Keratinocyte (primary cell): ENCODE data around the gene PPP1R12A.

Experiments
- EZH2 ChIP-seq: IDR thresholded peaks from one replicate; pipeline ENCODE4 v1.6.1; 2012; ENCODE audit warnings: inconsistent platforms, mild to moderate bottlenecking, low read length, moderate library complexity
- TF ChIP-seq, protein P1 (sequence below), 3 experiments: IDR thresholded peaks in 1 of 3; conservative IDR thresholded peaks in 1 of 3; optimal IDR thresholded peaks in 1 of 3; 2 replicates in 2 of 3; 3 replicates in 1 of 3; pipeline versions ENCODE3 to v1.5.1; 2011; ENCODE audit warnings: low read length in 3 of 3, mild to moderate bottlenecking in 3 of 3, moderate library complexity in 2 of 3, control low read depth in 1 of 3, inconsistent platforms in 1 of 3; ENCODE audit not compliant: insufficient read depth in 2 of 3; ENCODE audit errors: extremely low read depth in 1 of 3

DNA sequence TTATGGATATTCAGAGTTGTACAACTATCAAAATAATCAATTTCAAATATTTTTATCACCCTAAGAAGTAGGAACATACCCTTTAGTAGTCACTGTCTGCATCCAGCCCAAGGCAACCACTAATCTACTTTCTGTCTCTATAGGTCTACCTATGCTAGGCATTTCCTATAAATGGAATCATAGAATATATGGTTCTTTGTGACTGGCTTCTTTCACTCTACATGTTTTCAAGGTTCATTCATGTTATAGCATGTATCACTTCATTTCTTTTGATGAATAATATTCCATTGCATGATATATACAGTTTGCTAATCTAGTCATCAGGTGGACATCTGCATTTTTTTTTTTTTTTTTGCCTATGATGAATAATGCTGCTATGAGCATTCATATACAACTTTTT is 112.4 kb downstream of the PPP1R12A start:
- TF ChIP-seq EZH2, result no peak
- TF ChIP-seq, protein P1, sequence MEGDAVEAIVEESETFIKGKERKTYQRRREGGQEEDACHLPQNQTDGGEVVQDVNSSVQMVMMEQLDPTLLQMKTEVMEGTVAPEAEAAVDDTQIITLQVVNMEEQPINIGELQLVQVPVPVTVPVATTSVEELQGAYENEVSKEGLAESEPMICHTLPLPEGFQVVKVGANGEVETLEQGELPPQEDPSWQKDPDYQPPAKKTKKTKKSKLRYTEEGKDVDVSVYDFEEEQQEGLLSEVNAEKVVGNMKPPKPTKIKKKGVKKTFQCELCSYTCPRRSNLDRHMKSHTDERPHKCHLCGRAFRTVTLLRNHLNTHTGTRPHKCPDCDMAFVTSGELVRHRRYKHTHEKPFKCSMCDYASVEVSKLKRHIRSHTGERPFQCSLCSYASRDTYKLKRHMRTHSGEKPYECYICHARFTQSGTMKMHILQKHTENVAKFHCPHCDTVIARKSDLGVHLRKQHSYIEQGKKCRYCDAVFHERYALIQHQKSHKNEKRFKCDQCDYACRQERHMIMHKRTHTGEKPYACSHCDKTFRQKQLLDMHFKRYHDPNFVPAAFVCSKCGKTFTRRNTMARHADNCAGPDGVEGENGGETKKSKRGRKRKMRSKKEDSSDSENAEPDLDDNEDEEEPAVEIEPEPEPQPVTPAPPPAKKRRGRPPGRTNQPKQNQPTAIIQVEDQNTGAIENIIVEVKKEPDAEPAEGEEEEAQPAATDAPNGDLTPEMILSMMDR (optimal IDR thresholded peaks at IDR 0.05 in 1 of 3, IDR thresholded peaks at IDR 0.05 in 1 of 3, conservative IDR thresholded peaks at IDR 0.05 in 1 of 3; ENCODE audit: extremely low read depth in 1 of 3, insufficient read depth in 2 of 3, low read length in 3 of 3), result no peak
